Skeletal muscle tissue (tissue), 4 donors: ENCODE results near the gene HS2ST1. TPM values are rescaled to one million over a fixed set of nuclear protein-coding genes. Genes with fewer than 3 reads are reported as not detected.
"Not testable (repeated sequence)": the region's sequence is repeated elsewhere in the genome, so short reads cannot be mapped to it uniquely, and the experiment has no call there.

Source experiments
- H3K27ac ChIP-seq: one replicate; pipeline ENCODE4 v1.7.0; 2013; ENCODE audit warnings: mild to moderate bottlenecking, low read depth, low read length, inconsistent platforms
- H3K27me3 ChIP-seq, 3 donors: one replicate each; pipeline ENCODE4 v1.7.0; 2013; ENCODE audit warnings: low read length in 3 of 3; ENCODE audit not compliant: control insufficient read depth in 3 of 3, insufficient read depth in 3 of 3
- H3K36me3 ChIP-seq, 3 donors: one replicate each; pipeline ENCODE4 v1.7.0; 2013; ENCODE audit warnings: low read length in 3 of 3; ENCODE audit not compliant: control insufficient read depth in 3 of 3, insufficient read depth in 3 of 3
- H3K4me1 ChIP-seq, 3 donors: one replicate each; pipeline ENCODE4 v1.7.0; 2013; ENCODE audit warnings: low read length in 3 of 3, mild to moderate bottlenecking in 3 of 3; ENCODE audit not compliant: control insufficient read depth in 3 of 3, insufficient read depth in 3 of 3
- H3K4me3 ChIP-seq, 3 donors: one replicate each; pipeline ENCODE4 v1.7.0; 2013; ENCODE audit warnings: low read length in 3 of 3
- H3K9ac ChIP-seq, 3 donors: one replicate each; pipeline ENCODE4 v1.7.0; 2013; ENCODE audit warnings: low read length in 3 of 3, mild to moderate bottlenecking in 3 of 3, moderate library complexity in 2 of 3, low read depth in 1 of 3
- H3K9me3 ChIP-seq, 3 donors: one replicate each; pipeline ENCODE4 v1.7.0; 2013; ENCODE audit warnings: low read length in 3 of 3; ENCODE audit not compliant: control insufficient read depth in 3 of 3
- total RNA-seq: library from RNA; depleted of rRNA; stranded (reverse); fragments of >200 nt; gene quantifications from one replicate; pipeline ENCODE4 v1.2.3, GENCODE V29; 2014
- donor health status: Osteomylitis.

Gene HS2ST1
- total RNA-seq, result 9.9 TPM

- no peaks in the 10 kb centered on the region for H3K9me3 ChIP-seq
- H3K4me1 ChIP-seq, result peaks cover 8 to 29% (median 19%) of the 10 kb centered on the region in 3 donors
- H3K36me3 ChIP-seq, result peaks cover 0 to 3% (median 0%) of the 10 kb centered on the region in 3 donors
- H3K4me3 ChIP-seq, result peak within 1 kb of the TSS; percentile 93 to 100 (median 97)
- H3K27ac ChIP-seq, result peak within 1 kb of the TSS; percentile 95
- H3K27me3 ChIP-seq, result no peaks in the 10 kb centered on the region
- H3K9ac ChIP-seq, result peak within 1 kb of the TSS; percentile 90 to 98 (median 96)
Observed at GRCh38 chr1:86914601-86914997, at the start of gene HS2ST1. TSS of gene HS2ST1 (plus strand) at chr1:86914635.

GRCh38 chr1:86865973-86866637, 48.3 kb upstream of the HS2ST1 start:
- no peaks in the 10 kb centered on the region for H3K27me3 ChIP-seq
- no peak overlapping the region for H3K9ac ChIP-seq
- H3K9me3 ChIP-seq, result no peaks in the 10 kb centered on the region
- H3K27ac ChIP-seq, result no peak overlapping the region
- no peaks in the 10 kb centered on the region for H3K4me1 ChIP-seq
- no peaks in the 10 kb centered on the region for H3K36me3 ChIP-seq
- no peak overlapping the region for H3K4me3 ChIP-seq

DNA sequence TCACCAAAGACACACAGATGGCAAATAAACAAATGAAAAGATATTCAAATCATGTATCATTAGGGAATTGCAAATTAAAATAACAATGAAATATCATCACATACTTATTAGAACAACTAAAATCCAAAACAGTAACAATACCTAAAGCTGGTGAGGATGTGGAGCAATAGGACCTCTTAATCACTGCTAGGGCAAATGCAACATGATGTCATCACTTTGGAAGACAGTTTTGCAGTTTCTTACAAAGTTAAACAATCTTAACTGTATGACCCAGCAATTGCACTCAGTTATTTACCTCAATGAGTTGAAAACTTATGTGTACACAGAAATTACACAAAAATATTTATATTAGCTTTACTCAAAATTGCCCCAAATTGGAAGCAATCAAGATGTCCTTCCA, 47.8 kb upstream of the HS2ST1 start:
- Histone ChIP-seq H3K4me1 (no peaks in the 10 kb centered on the region), H3K9me3 (no peaks in the 10 kb centered on the region), H3K36me3 (no peaks in the 10 kb centered on the region), H3K9ac (no peak overlapping the region), H3K4me3 (no peak overlapping the region), H3K27me3 (no peaks in the 10 kb centered on the region), H3K27ac (no peak overlapping the region)

DNA sequence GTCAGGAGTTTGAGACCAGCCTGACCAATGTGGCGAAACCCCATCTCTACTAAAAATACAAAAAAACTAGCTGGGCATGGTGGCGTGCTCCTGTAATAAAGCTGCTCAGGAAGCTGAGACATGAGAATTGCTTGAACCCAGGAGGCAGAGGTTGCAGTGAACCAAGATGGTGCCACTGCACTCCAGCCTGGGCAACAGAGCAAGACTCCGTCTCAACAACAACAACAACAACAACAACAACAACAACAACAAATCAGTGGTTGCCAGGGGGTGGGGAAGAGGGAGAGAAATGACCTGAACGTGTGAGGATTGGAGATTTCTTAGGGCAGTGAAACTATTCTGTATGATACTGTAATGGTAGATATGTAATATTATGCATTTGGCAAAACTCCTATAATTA, 47.2 kb upstream of the HS2ST1 start:
- H3K36me3 ChIP-seq, H3K4me1 ChIP-seq, H3K9me3 ChIP-seq, H3K9ac ChIP-seq, H3K27me3 ChIP-seq, H3K4me3 ChIP-seq, H3K27ac ChIP-seq: not testable (repeated sequence)

DNA sequence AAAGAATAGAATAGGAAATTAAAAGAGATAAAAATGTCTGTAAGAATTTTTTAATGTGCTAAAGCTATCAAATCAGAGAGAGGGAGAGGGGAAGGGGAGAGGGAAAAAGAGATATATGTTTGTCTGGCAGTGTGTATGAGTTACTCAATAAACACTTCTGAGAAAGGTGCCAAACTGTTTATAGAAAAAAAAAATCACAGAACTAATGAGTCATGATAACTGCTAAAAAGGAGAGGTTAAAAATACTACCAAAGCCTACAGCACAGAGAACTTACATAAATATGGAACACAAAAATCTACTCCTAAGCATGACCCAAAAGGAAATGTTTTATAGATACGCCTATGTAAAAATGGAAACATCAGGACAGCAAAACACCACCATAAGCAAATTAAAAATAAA, 46.0 kb upstream of the HS2ST1 start:
- Histone ChIP-seq H3K36me3 (no peaks in the 10 kb centered on the region), H3K4me1 (no peaks in the 10 kb centered on the region), H3K27ac (no peak overlapping the region), H3K4me3 (no peak overlapping the region), H3K9me3 (no peaks in the 10 kb centered on the region), H3K9ac (no peak overlapping the region), H3K27me3 (no peaks in the 10 kb centered on the region)

DNA sequence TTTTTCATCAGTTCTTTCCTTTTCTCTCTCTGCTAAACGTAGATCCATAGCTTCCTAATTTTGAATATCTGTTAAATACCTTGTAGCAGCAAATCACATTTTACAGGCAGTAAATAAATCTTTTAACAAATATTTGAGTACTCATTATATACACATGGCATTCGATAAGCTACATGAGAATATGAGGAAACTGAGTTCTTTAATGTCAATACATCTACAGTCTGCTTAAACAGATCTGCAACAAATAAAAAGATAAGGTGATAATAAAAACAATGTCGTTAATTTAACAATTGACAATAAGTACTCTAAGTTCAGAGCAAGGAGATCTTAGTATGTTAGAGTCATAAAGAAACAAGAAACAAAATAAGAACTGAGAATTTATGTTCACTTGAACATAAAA, 43.4 kb upstream of the HS2ST1 start:
- Histone ChIP-seq H3K27me3 (no peaks in the 10 kb centered on the region), H3K9me3 (no peaks in the 10 kb centered on the region), H3K36me3 (no peaks in the 10 kb centered on the region), H3K27ac (no peak overlapping the region), H3K4me3 (no peak overlapping the region), H3K9ac (no peak overlapping the region), H3K4me1 (no peaks in the 10 kb centered on the region)

DNA sequence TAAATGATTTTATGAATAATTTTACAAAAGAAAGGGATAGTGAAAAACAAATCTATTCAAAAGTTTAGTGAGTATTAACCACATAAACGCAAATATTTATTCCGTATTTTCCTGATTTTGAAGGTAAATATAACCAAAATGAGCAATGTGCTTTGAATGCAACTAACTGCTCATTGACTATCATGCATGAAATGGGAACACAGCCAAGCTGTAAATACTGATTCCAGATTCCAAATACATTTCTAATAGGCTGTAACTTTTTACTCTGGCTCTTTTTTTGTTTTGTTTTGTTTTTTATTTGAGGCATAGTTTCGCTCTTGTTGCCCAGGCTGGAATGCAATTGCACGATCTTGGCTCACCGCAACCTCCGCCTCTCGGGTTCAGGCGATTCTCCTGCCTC, 42.3 kb upstream of the HS2ST1 start:
- H3K27ac ChIP-seq, result no peak overlapping the region
- H3K9me3 ChIP-seq, result no peaks in the 10 kb centered on the region
- no peak overlapping the region for H3K9ac ChIP-seq
- peaks cover 0 to 2% (median 0%) of the 10 kb centered on the region in 3 donors for H3K36me3 ChIP-seq
- H3K27me3 ChIP-seq, result no peaks in the 10 kb centered on the region
- H3K4me1 ChIP-seq, result no peaks in the 10 kb centered on the region
- H3K4me3 ChIP-seq, result no peak overlapping the region

DNA sequence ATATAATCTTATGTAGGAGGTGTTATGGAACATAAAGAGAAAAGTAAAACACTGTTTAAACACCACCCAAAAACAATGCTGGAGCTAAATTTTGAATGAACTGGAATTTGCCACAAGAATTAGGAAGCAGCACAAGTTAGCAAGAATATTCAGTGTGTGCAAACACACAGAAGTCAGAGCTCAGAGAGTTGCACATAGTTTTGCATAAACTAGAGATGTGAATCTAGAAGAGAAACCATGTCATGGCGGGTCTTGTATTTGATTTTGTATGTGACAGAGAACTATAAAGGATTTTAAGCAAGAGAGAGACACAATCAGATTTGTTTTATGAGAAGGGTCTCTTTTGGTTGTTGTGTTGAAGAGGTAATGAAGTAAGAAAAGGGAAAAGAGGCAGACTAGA, 38.7 kb upstream of the HS2ST1 start:
- H3K27ac ChIP-seq, result no peak overlapping the region
- H3K36me3 ChIP-seq, result peaks cover 0 to 4% (median 0%) of the 10 kb centered on the region in 3 donors
- H3K4me1 ChIP-seq, result no peaks in the 10 kb centered on the region
- H3K9me3 ChIP-seq, result no peaks in the 10 kb centered on the region
- no peak overlapping the region for H3K9ac ChIP-seq
- no peak overlapping the region for H3K4me3 ChIP-seq
- no peaks in the 10 kb centered on the region for H3K27me3 ChIP-seq

DNA sequence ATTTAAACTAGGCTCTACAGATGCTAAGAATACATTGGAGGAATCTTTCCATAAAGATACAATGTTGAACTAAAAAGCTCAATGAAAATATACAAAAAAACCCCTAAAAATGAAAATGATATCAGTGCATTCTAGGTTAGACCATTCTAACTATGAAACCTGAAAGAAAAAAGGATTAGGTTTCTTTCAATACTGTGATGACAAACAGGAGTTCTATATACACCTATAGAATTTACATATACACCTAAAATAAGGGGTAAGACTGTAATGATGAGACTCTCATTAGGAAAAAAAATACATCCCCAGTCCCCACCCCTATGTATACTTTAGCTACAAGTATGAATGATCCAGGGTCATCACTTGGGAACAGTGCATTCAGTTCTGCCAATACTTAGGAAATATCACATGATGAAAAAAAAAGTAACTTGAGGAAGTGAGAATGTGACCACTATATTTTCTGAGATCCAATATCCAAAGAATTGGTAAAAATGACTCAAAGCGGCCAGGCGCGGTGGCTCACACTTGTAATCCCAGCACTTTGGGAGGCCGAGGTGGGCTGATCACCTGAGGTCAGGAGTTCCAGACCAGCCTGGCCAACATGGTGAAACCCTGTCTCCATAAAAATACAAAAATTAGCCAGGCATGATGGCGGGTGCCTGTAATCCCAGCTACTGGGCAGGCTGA, 26.8 kb upstream of the HS2ST1 start:
- no peak overlapping the region for H3K9ac ChIP-seq
- H3K27me3 ChIP-seq, result no peaks in the 10 kb centered on the region
- H3K27ac ChIP-seq, result no peak overlapping the region
- no peaks in the 10 kb centered on the region for H3K36me3 ChIP-seq
- no peak overlapping the region for H3K4me3 ChIP-seq
- H3K4me1 ChIP-seq, result no peaks in the 10 kb centered on the region
- H3K9me3 ChIP-seq, result no peaks in the 10 kb centered on the region

GRCh38 chr1:86888327-86888726, 26.1 kb upstream of the HS2ST1 start:
- no peak overlapping the region for H3K9ac ChIP-seq
- no peaks in the 10 kb centered on the region for H3K9me3 ChIP-seq
- no peak overlapping the region for H3K27ac ChIP-seq

More at GRCh38 chr1:86888327-86888726, 26.1 kb upstream of the HS2ST1 start:
- no peaks in the 10 kb centered on the region for H3K27me3 ChIP-seq
- H3K4me1 ChIP-seq, result no peaks in the 10 kb centered on the region
- H3K36me3 ChIP-seq, result no peaks in the 10 kb centered on the region
- H3K4me3 ChIP-seq, result no peak overlapping the region
